B cell (primary cell): ENCODE results near the gene ZNF138. TPM values are rescaled to one million over a fixed set of nuclear protein-coding genes. Genes with fewer than 3 reads are reported as not detected.

Experiments used
- ATAC-seq: fragments of 200-7000 bp; cut with Tn5 transposase; one replicate; pipeline ENCODE4 v1.10.0; 2021; ENCODE audit warnings: low read depth, mild to moderate bottlenecking, moderate number of reproducible peaks, moderate library complexity
- CTCF ChIA-PET: fragments of 350-600 bp; sonication (Branson Sonifier 250); formaldehyde crosslinking; loops from one replicate; lab custom pipeline; 2021; ENCODE audit warnings: antibody characterized with exemption, inconsistent platforms; lab: Charles Lee
- POLR2A ChIA-PET: fragments of 350-600 bp; sonication (Branson Sonifier 250); formaldehyde crosslinking; loops from one replicate; lab custom pipeline; 2021; ENCODE audit warnings: antibody characterized with exemption; lab: Charles Lee
- DNase-seq: peaks from one replicate; pipeline ENCODE4 v3.0.0; 2013
- H2AFZ ChIP-seq: 2 replicates; pipeline ENCODE4 v1.6.1; 2012; ENCODE audit warnings: mild to moderate bottlenecking, low read depth, low read length; ENCODE audit not compliant: insufficient read depth, poor library complexity, severe bottlenecking
- H3K27ac ChIP-seq, 2 donors: 1 replicate in 1 of 2; 2 replicates in 1 of 2; pipeline ENCODE4 v1.5.1; 2012 to 2013; ENCODE audit warnings: low read length in 2 of 2, mild to moderate bottlenecking in 2 of 2, moderate library complexity in 1 of 2
- H3K27me3 ChIP-seq, 4 experiments: fragments of 200-600 bp in 1 of 4; sonication (generic) in 1 of 4; replicated peaks in 1 of 4; 1 replicate in 2 of 4; 2 replicates in 2 of 4; pipeline versions ENCODE4 v1.6.1 to v1.7.0; 2013 to 2016; ENCODE audit warnings: low read length in 3 of 4, mild to moderate bottlenecking in 2 of 4, mixed read lengths in 1 of 4, moderate library complexity in 1 of 4; ENCODE audit not compliant: insufficient read depth in 4 of 4, control insufficient read depth in 3 of 4; ENCODE audit errors: control extremely low read depth in 1 of 4
- H3K36me3 ChIP-seq, 2 experiments: replicated peaks in 1 of 2; 1 replicate in 1 of 2; 2 replicates in 1 of 2; pipeline versions ENCODE4 v1.6.1 to v1.7.1; 2013; ENCODE audit warnings: low read length in 1 of 2; ENCODE audit not compliant: insufficient read depth in 2 of 2, control insufficient read depth in 1 of 2; ENCODE audit errors: control extremely low read depth in 1 of 2, extremely low read depth in 1 of 2
- H3K4me1 ChIP-seq, 2 donors: fragments of 200-600 bp in 1 of 2; sonication (generic) in 1 of 2; 1 replicate in 1 of 2; 2 replicates in 1 of 2; pipeline versions ENCODE4 v1.5.1 to v1.6.1; 2013 to 2017; ENCODE audit warnings: low read length in 2 of 2; ENCODE audit not compliant: control insufficient read depth in 2 of 2, insufficient read depth in 2 of 2
- H3K4me2 ChIP-seq: replicated peaks from 2 replicates; pipeline ENCODE3; 2012; ENCODE audit warnings: mild to moderate bottlenecking, low read depth, low read length; ENCODE audit not compliant: poor library complexity, severe bottlenecking
- H3K4me3 ChIP-seq, 5 experiments: fragments of 200-600 bp in 1 of 5; sonication (generic) in 1 of 5; 1 replicate in 3 of 5; 2 replicates in 2 of 5; pipeline versions ENCODE4 v1.5.1 to v1.7.0; 2011 to 2016; ENCODE audit warnings: low read length in 4 of 5, mild to moderate bottlenecking in 4 of 5, low read depth in 2 of 5, control low read depth in 1 of 5, moderate library complexity in 1 of 5; ENCODE audit not compliant: insufficient read depth in 1 of 5; ENCODE audit errors: control extremely low read depth in 1 of 5, extremely low read depth in 1 of 5
- H3K79me2 ChIP-seq: fragments of 200-600 bp; sonication (generic); one replicate; pipeline ENCODE4 v1.6.0; 2016; ENCODE audit warnings: low read length; ENCODE audit not compliant: control insufficient read depth, insufficient read depth
- H3K9ac ChIP-seq: fragments of 200-600 bp; sonication (generic); 2 replicates; pipeline ENCODE4 v1.6.1; 2017; ENCODE audit warnings: mild to moderate bottlenecking, low read length, moderate library complexity
- H3K9me3 ChIP-seq, 3 donors: one replicate each; pipeline versions ENCODE4 v1.6.1 to v1.7.1; 2013; ENCODE audit warnings: low read length in 2 of 3; ENCODE audit not compliant: control insufficient read depth in 2 of 3, insufficient read depth in 1 of 3; ENCODE audit errors: control extremely low read depth in 1 of 3
- H4K20me1 ChIP-seq: 2 replicates; pipeline ENCODE4 v1.6.0; 2012; ENCODE audit warnings: mild to moderate bottlenecking, low read length; ENCODE audit not compliant: insufficient read depth, control insufficient read depth, poor library complexity, severe bottlenecking
- H3K27ac Mint-ChIP-seq: one replicate; pipeline ENCODE4 v1.8.0; 2021; ENCODE audit warnings: mixed read lengths
- H3K27me3 Mint-ChIP-seq: one replicate; pipeline ENCODE4 v1.8.0; 2021; ENCODE audit warnings: mixed read lengths
- H3K4me1 Mint-ChIP-seq: one replicate; pipeline ENCODE4 v1.8.0; 2021; ENCODE audit warnings: mixed read lengths
- H3K4me3 Mint-ChIP-seq: one replicate; pipeline ENCODE4 v1.8.0; 2021; ENCODE audit warnings: mixed read lengths
- H3K9me3 Mint-ChIP-seq: one replicate; pipeline ENCODE4 v1.8.0; 2022; ENCODE audit warnings: mixed read lengths; ENCODE audit not compliant: insufficient read depth
- EZH2 ChIP-seq: IDR thresholded peaks from 2 replicates; pipeline ENCODE4 v1.6.1; 2012; ENCODE audit warnings: borderline replicate concordance, low read depth, mild to moderate bottlenecking, moderate library complexity, low read length; ENCODE audit not compliant: insufficient read depth, poor library complexity, severe bottlenecking
- WGBS: methylation state at CpG from one replicate; pipeline ENCODE4 v1.1.5; 2013; ENCODE audit warnings: missing lambda C conversion rate; ENCODE audit not compliant: insufficient coverage; 5-methylcytosine and 5-hydroxymethylcytosine counted together
- intact Hi-C: fragments of 100-400 bp; cut with micrococcal nuclease; formaldehyde crosslinking; loops from one replicate; pipeline ENCODE4 v1.10.0; 2022
- polyA plus RNA-seq: library from polyadenylated mRNA; depleted of rRNA; stranded (reverse); fragments of >200 nt; gene quantifications from 2 replicates; pipeline ENCODE4 v1.2.3, GENCODE V29; 2012
- total RNA-seq, 2 donors: library from RNA; stranded (reverse); fragments of 120-200 nt in 1 of 2; gene quantifications; 1 replicate in 1 of 2; 2 replicates in 1 of 2; pipeline versions ENCODE4 v1.2.3 to v1.2.4, GENCODE V29; 2013 to 2022
- TF ChIP-seq, protein P1 (sequence below): fragments of 200-600 bp; IDR thresholded peaks from one replicate; pipeline ENCODE4 v1.8.0; 2022; ENCODE audit warnings: antibody characterized with exemption, mild to moderate bottlenecking

The ZNF138 gene
- total and polyA plus RNA-seq, 2 donors (not counting 1 experiment from before 2014, with no cell fraction given): 10.1 to 26.6 TPM

DNA sequence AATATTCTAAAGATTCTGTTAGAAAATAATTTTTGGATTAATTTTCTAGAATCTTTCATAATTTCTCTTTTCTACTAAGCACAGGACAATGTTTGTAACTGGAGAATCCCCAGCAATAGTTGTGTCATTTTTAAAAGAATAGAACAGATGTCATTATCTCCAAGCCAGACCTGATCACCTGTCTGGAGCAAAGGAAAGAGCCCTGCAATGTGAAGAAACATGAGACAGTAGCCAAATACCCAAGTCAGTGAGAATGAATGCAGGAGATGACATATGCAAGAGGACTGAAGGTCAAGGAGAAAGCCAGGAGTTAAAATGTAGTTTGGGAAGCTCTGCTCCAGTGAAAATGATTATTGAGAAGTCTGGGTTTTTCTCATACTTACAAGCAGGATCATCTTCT is 25.4 kb upstream of the ZNF138 start:
- TF ChIP-seq EZH2: no peak
- TF ChIP-seq, protein P1, sequence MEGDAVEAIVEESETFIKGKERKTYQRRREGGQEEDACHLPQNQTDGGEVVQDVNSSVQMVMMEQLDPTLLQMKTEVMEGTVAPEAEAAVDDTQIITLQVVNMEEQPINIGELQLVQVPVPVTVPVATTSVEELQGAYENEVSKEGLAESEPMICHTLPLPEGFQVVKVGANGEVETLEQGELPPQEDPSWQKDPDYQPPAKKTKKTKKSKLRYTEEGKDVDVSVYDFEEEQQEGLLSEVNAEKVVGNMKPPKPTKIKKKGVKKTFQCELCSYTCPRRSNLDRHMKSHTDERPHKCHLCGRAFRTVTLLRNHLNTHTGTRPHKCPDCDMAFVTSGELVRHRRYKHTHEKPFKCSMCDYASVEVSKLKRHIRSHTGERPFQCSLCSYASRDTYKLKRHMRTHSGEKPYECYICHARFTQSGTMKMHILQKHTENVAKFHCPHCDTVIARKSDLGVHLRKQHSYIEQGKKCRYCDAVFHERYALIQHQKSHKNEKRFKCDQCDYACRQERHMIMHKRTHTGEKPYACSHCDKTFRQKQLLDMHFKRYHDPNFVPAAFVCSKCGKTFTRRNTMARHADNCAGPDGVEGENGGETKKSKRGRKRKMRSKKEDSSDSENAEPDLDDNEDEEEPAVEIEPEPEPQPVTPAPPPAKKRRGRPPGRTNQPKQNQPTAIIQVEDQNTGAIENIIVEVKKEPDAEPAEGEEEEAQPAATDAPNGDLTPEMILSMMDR: no peak
- H3K27me3 Mint-ChIP-seq: no peaks in the 10 kb centered on the region
- Histone ChIP-seq H2AFZ (no peak overlapping the region), H3K36me3 (no peaks in the 10 kb centered on the region), H3K9ac (no peak overlapping the region), H3K4me2 (no peak overlapping the region), H3K27me3 (no peaks in the 10 kb centered on the region), H3K79me2 (no peaks in the 10 kb centered on the region), H3K9me3 (no peaks in the 10 kb centered on the region), H3K4me1 (no peaks in the 10 kb centered on the region), H3K4me3 (no peak overlapping the region), H3K27ac (no peak overlapping the region), H4K20me1 (no peaks in the 10 kb centered on the region)
- no peaks in the 10 kb centered on the region for H3K4me1 Mint-ChIP-seq
- DNase-seq (no peak), ATAC-seq (no peak)
- H3K4me3 Mint-ChIP-seq: no peak overlapping the region
- POLR2A ChIA-PET: no interaction called here
- CTCF ChIA-PET: no interaction called here
- no peak overlapping the region for H3K27ac Mint-ChIP-seq
- intact Hi-C loops: no loop called here
- H3K9me3 Mint-ChIP-seq: no peaks in the 10 kb centered on the region

DNA sequence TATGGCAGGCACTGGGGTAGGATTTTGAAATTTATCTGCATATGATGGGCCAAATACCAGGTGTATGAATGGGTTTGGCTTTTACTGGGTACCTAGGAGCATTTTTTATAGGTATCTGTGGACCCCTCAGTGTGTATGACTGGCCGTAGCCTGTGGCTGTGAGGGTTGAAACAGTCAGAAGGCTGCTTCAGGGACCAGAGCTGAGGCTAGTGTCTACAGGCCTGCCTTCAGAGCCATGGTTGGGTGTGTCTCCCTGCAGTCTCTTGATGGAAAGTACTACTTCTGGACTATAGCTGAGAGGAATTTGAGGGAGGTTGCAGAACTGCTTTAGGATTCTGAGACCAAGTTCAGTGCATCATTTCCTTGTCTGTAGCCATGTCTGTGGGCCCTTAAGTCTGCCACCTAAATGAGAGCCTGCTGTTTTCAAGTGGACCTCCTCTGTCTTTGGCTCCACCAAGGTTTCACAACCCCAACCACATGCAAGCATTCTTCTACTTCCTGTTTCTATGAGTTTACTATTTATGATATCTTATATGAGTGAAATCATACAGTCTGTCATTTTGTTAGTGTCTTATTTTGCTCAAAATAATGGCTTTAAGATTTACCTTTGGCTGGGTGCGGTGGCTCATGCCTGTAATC is 19.9 kb upstream of the ZNF138 start:
- no peaks in the 10 kb centered on the region for H3K36me3 ChIP-seq
- H3K79me2 ChIP-seq: no peaks in the 10 kb centered on the region
- no peak overlapping the region for H3K4me3 Mint-ChIP-seq
- H3K27me3 Mint-ChIP-seq: no peaks in the 10 kb centered on the region
- no peak overlapping the region for H3K27ac Mint-ChIP-seq
- POLR2A ChIA-PET: no interaction called here
- TF ChIP-seq, protein P1: no peak
- TF ChIP-seq EZH2: no peak
- H3K9me3 Mint-ChIP-seq: no peaks in the 10 kb centered on the region
- no peak overlapping the region for H3K9ac ChIP-seq
- CTCF ChIA-PET: no interaction called here
- H2AFZ ChIP-seq: peak overlapping the region; percentile 21
- peaks cover 1% of the 10 kb centered on the region for H3K4me1 Mint-ChIP-seq
- 100% methylated on average over 1 of the region's 2 CpGs for WGBS
- intact Hi-C loops: no loop called here
- no peak for DNase-seq
- H3K4me2 ChIP-seq: no peak overlapping the region
- H3K27me3 ChIP-seq: no peaks in the 10 kb centered on the region
- no peak overlapping the region for H3K27ac ChIP-seq
- peaks cover 0 to 8% (median 0%) of the 10 kb centered on the region in 3 donors for H3K9me3 ChIP-seq
- H3K4me3 ChIP-seq: no peak overlapping the region
- H3K4me1 ChIP-seq: no peaks in the 10 kb centered on the region
- no peak for ATAC-seq
- no peaks in the 10 kb centered on the region for H4K20me1 ChIP-seq
